ENCODE measurements around the gene KDELR1. TPM values are rescaled to one million over a fixed set of nuclear protein-coding genes. Genes with fewer than 3 reads are reported as not detected.

The KDELR1 gene
- total and polyA plus RNA-seq, 2 of the 13 experiments (the other 11 are each of a cell fraction or from before 2014, with no cell fraction given): 134 to 185 TPM

DNA sequence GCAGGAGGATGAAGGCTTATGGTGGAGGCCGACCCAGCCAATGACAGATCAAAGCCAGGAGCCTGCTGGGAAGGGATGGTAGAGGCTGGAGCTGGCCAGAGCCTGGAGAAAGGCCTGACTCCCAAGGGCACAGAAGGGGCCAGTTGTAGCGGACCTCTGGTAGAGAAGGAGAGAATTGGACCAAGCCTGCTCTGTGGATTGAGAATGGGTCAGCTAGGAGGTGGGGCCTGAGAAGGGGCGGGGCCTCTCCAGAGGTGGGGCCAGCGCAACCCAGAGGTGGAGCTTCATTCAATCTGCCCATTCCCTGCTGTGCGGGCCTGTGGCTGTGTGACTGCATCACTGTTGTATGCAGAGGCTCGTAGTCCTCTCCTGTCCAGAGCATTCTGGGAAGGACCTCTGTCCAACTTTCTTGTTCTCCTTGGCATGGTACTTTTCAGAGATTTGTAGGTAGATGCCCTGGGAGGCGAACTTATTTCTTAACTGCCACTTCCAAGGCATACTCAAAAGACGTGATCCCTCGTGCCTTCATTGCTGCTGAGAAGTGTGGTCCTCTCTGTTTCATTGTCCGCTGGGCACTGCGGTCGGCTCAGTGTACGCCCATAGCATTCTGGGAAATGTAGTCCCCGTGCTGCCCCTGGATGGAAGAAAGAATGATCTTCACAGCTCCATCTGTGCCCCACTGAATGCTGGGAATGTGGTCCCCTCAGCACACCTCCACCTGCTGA is 8.8 kb upstream of the KDELR1 start (continued):
- no peak for TF ChIP-seq ZBTB4 (CRISPR knock-in tag; IDR thresholded peaks at IDR 0.05; ENCODE audit: borderline replicate concordance)
- TF ChIP-seq ZNF614 (CRISPR knock-in tag; IDR thresholded peaks at IDR 0.05; ENCODE audit: borderline replicate concordance): peak; percentile 58; the same call in 1 of the 2 replicates
- TF ChIP-seq FOXP1 (IDR thresholded peaks at IDR 0.05): no peak
- TF ChIP-seq FOXP1 (CRISPR knock-in tag; IDR thresholded peaks at IDR 0.05): no peak
- TF ChIP-seq, protein P1, sequence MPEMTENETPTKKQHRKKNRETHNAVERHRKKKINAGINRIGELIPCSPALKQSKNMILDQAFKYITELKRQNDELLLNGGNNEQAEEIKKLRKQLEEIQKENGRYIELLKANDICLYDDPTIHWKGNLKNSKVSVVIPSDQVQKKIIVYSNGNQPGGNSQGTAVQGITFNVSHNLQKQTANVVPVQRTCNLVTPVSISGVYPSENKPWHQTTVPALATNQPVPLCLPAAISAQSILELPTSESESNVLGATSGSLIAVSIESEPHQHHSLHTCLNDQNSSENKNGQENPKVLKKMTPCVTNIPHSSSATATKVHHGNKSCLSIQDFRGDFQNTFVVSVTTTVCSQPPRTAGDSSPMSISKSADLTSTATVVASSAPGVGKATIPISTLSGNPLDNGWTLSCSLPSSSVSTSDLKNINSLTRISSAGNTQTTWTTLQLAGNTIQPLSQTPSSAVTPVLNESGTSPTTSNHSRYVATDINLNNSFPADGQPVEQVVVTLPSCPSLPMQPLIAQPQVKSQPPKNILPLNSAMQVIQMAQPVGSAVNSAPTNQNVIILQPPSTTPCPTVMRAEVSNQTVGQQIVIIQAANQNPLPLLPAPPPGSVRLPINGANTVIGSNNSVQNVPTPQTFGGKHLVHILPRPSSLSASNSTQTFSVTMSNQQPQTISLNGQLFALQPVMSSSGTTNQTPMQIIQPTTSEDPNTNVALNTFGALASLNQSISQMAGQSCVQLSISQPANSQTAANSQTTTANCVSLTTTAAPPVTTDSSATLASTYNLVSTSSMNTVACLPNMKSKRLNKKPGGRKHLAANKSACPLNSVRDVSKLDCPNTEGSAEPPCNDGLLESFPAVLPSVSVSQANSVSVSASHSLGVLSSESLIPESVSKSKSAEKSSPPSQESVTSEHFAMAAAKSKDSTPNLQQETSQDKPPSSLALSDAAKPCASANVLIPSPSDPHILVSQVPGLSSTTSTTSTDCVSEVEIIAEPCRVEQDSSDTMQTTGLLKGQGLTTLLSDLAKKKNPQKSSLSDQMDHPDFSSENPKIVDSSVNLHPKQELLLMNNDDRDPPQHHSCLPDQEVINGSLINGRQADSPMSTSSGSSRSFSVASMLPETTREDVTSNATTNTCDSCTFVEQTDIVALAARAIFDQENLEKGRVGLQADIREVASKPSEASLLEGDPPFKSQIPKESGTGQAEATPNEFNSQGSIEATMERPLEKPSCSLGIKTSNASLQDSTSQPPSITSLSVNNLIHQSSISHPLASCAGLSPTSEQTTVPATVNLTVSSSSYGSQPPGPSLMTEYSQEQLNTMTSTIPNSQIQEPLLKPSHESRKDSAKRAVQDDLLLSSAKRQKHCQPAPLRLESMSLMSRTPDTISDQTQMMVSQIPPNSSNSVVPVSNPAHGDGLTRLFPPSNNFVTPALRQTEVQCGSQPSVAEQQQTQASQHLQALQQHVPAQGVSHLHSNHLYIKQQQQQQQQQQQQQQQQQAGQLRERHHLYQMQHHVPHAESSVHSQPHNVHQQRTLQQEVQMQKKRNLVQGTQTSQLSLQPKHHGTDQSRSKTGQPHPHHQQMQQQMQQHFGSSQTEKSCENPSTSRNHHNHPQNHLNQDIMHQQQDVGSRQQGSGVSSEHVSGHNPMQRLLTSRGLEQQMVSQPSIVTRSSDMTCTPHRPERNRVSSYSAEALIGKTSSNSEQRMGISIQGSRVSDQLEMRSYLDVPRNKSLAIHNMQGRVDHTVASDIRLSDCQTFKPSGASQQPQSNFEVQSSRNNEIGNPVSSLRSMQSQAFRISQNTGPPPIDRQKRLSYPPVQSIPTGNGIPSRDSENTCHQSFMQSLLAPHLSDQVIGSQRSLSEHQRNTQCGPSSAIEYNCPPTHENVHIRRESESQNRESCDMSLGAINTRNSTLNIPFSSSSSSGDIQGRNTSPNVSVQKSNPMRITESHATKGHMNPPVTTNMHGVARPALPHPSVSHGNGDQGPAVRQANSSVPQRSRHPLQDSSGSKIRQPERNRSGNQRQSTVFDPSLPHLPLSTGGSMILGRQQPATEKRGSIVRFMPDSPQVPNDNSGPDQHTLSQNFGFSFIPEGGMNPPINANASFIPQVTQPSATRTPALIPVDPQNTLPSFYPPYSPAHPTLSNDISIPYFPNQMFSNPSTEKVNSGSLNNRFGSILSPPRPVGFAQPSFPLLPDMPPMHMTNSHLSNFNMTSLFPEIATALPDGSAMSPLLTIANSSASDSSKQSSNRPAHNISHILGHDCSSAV (CRISPR knock-in tag; IDR thresholded peaks at IDR 0.05; ENCODE audit: borderline replicate concordance): no peak
- no peak for TF ChIP-seq ZNF484 (CRISPR knock-in tag; IDR thresholded peaks at IDR 0.05; ENCODE audit: borderline replicate concordance, low read depth)
- no peak for TF ChIP-seq KLF12 (CRISPR knock-in tag; IDR thresholded peaks at IDR 0.05; ENCODE audit: borderline replicate concordance)
- TF ChIP-seq SSRP1 (CRISPR knock-in tag; IDR thresholded peaks at IDR 0.05): no peak
- no peak for TF ChIP-seq ZNF720 (CRISPR knock-in tag; IDR thresholded peaks at IDR 0.05)
- 0 out of 2 replicates have a peak, but pooled peaks have one; percentile 43 for TF ChIP-seq ZNF501 (CRISPR knock-in tag; IDR thresholded peaks at IDR 0.05)
- no peak for TF ChIP-seq HIVEP1 (CRISPR knock-in tag; IDR thresholded peaks at IDR 0.05)
- no peak for TF ChIP-seq SNAI1 (CRISPR knock-in tag; IDR thresholded peaks at IDR 0.05; ENCODE audit: borderline replicate concordance)
- no peak for TF ChIP-seq ZNF652 (CRISPR knock-in tag; IDR thresholded peaks at IDR 0.05; ENCODE audit: borderline replicate concordance, low read depth)
- TF ChIP-seq SRSF9 (IDR thresholded peaks at IDR 0.05; ENCODE audit: borderline replicate concordance, insufficient read depth, low read depth, low read length, poor library complexity, severe bottlenecking): no peak
- TF ChIP-seq GLMP (CRISPR knock-in tag; IDR thresholded peaks at IDR 0.05; ENCODE audit: borderline replicate concordance): no peak
- TF ChIP-seq NPAS2 (CRISPR knock-in tag; IDR thresholded peaks at IDR 0.05; ENCODE audit: borderline replicate concordance): no peak
- no peak for TF ChIP-seq ZMYM3 (CRISPR knock-in tag; IDR thresholded peaks at IDR 0.05)
- TF ChIP-seq ZNF713 (CRISPR knock-in tag; IDR thresholded peaks at IDR 0.05): no peak

Measured in HepG2 (cell line).